Measurements from ENCODE around the gene UBTD2.

DNA sequence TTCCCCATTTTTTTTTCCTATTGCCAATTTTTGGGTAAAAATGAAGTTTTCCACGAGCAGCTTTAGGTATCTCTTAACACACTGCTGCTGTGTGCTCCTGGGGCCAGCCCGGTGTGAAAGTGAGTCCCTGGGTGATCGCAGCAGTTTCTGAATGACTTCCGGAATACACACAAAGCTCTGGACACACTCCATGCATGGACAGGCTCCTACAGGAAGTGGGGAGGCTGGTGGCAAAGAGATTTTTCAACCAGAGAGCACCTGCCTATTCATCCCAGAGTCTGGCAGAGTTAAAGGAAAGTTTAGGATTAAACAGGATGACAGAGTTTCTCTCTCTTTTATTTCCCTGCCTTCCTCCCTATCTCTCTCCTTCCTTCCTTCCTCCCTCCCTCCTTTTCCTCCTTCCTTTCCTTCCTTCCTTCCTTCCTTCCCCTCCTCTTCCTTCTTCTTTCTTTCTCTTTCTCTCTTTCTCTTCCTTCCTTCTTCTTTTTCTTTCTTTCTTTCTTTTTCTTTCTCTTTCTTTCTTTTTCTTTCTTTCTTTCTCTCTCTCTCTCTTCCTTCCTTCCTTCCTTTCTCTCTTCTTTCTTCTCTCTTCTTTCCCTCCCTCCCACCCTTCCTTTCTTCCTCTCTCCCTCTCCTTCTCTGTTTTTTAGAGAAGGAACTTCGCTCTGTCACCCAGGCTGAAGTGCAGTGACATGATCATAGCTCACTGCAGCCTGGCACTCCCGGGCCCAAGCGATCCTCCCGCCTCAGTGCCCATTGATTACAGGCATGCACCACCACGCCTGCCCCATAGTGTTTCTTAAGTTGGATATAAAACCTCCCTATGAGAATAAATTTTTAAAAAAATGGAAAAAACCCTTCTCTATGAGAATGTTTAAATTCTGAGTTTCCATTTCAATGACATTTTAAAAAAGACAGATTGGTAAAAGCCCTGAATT is 38.7 kb upstream of the UBTD2 start:
- TF ChIP-seq, protein P1, sequence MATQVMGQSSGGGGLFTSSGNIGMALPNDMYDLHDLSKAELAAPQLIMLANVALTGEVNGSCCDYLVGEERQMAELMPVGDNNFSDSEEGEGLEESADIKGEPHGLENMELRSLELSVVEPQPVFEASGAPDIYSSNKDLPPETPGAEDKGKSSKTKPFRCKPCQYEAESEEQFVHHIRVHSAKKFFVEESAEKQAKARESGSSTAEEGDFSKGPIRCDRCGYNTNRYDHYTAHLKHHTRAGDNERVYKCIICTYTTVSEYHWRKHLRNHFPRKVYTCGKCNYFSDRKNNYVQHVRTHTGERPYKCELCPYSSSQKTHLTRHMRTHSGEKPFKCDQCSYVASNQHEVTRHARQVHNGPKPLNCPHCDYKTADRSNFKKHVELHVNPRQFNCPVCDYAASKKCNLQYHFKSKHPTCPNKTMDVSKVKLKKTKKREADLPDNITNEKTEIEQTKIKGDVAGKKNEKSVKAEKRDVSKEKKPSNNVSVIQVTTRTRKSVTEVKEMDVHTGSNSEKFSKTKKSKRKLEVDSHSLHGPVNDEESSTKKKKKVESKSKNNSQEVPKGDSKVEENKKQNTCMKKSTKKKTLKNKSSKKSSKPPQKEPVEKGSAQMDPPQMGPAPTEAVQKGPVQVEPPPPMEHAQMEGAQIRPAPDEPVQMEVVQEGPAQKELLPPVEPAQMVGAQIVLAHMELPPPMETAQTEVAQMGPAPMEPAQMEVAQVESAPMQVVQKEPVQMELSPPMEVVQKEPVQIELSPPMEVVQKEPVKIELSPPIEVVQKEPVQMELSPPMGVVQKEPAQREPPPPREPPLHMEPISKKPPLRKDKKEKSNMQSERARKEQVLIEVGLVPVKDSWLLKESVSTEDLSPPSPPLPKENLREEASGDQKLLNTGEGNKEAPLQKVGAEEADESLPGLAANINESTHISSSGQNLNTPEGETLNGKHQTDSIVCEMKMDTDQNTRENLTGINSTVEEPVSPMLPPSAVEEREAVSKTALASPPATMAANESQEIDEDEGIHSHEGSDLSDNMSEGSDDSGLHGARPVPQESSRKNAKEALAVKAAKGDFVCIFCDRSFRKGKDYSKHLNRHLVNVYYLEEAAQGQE (tag by site-specific recombination; IDR thresholded peaks at IDR 0.05), result no peak
- TF ChIP-seq, protein P2, sequence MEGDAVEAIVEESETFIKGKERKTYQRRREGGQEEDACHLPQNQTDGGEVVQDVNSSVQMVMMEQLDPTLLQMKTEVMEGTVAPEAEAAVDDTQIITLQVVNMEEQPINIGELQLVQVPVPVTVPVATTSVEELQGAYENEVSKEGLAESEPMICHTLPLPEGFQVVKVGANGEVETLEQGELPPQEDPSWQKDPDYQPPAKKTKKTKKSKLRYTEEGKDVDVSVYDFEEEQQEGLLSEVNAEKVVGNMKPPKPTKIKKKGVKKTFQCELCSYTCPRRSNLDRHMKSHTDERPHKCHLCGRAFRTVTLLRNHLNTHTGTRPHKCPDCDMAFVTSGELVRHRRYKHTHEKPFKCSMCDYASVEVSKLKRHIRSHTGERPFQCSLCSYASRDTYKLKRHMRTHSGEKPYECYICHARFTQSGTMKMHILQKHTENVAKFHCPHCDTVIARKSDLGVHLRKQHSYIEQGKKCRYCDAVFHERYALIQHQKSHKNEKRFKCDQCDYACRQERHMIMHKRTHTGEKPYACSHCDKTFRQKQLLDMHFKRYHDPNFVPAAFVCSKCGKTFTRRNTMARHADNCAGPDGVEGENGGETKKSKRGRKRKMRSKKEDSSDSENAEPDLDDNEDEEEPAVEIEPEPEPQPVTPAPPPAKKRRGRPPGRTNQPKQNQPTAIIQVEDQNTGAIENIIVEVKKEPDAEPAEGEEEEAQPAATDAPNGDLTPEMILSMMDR (tag by site-specific recombination; IDR thresholded peaks at IDR 0.05), result no peak
- TF ChIP-seq ZNF16 (tag by site-specific recombination; IDR thresholded peaks at IDR 0.05; ENCODE audit: low read depth) (no peak), ZFP69B (tag by site-specific recombination; IDR thresholded peaks at IDR 0.05) (no peak), ZNF670 (tag by site-specific recombination; IDR thresholded peaks at IDR 0.05; ENCODE audit: low read depth) (no peak), EGR2 (tag by site-specific recombination; IDR thresholded peaks at IDR 0.05; ENCODE audit: low read depth) (no peak), ZNF514 (tag by site-specific recombination; IDR thresholded peaks at IDR 0.05) (no peak), ZNF416 (tag by site-specific recombination; IDR thresholded peaks at IDR 0.05) (no peak)
- TF ChIP-seq, protein P3, sequence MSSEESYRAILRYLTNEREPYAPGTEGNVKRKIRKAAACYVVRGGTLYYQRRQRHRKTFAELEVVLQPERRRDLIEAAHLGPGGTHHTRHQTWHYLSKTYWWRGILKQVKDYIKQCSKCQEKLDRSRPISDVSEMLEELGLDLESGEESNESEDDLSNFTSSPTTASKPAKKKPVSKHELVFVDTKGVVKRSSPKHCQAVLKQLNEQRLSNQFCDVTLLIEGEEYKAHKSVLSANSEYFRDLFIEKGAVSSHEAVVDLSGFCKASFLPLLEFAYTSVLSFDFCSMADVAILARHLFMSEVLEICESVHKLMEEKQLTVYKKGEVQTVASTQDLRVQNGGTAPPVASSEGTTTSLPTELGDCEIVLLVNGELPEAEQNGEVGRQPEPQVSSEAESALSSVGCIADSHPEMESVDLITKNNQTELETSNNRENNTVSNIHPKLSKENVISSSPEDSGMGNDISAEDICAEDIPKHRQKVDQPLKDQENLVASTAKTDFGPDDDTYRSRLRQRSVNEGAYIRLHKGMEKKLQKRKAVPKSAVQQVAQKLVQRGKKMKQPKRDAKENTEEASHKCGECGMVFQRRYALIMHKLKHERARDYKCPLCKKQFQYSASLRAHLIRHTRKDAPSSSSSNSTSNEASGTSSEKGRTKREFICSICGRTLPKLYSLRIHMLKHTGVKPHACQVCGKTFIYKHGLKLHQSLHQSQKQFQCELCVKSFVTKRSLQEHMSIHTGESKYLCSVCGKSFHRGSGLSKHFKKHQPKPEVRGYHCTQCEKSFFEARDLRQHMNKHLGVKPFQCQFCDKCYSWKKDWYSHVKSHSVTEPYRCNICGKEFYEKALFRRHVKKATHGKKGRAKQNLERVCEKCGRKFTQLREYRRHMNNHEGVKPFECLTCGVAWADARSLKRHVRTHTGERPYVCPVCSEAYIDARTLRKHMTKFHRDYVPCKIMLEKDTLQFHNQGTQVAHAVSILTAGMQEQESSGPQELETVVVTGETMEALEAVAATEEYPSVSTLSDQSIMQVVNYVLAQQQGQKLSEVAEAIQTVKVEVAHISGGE (tag by site-specific recombination; conservative IDR thresholded peaks at IDR 0.05; ENCODE audit: low read depth), result no peak
- TF ChIP-seq, protein P4, sequence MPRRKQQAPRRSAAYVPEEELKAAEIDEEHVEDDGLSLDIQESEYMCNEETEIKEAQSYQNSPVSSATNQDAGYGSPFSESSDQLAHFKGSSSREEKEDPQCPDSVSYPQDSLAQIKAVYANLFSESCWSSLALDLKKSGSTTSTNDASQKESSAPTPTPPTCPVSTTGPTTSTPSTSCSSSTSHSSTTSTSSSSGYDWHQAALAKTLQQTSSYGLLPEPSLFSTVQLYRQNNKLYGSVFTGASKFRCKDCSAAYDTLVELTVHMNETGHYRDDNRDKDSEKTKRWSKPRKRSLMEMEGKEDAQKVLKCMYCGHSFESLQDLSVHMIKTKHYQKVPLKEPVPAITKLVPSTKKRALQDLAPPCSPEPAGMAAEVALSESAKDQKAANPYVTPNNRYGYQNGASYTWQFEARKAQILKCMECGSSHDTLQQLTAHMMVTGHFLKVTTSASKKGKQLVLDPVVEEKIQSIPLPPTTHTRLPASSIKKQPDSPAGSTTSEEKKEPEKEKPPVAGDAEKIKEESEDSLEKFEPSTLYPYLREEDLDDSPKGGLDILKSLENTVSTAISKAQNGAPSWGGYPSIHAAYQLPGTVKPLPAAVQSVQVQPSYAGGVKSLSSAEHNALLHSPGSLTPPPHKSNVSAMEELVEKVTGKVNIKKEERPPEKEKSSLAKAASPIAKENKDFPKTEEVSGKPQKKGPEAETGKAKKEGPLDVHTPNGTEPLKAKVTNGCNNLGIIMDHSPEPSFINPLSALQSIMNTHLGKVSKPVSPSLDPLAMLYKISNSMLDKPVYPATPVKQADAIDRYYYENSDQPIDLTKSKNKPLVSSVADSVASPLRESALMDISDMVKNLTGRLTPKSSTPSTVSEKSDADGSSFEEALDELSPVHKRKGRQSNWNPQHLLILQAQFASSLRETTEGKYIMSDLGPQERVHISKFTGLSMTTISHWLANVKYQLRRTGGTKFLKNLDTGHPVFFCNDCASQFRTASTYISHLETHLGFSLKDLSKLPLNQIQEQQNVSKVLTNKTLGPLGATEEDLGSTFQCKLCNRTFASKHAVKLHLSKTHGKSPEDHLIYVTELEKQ (tag by site-specific recombination; IDR thresholded peaks at IDR 0.05; ENCODE audit: borderline replicate concordance), result no peak
